Activated CD8-positive, alpha-beta memory T cell treated with anti-CD3 and anti-CD28 coated beads, Interleukin-2, amount 10 ng/mL, durations not matched to agents 7 days and 5 days (primary cell): ENCODE data around the gene ERP27. TPM values are rescaled to one million over a fixed set of nuclear protein-coding genes. Genes with fewer than 3 reads are reported as not detected.

Experiments
- ATAC-seq: fragments of 150-1000 bp; cut with Tn5 transposase; one replicate; pipeline ENCODE4 v1.10.0; 2021; ENCODE audit warnings: moderate library complexity
- CTCF ChIA-PET: fragments of 350-600 bp; sonication (Branson Sonifier 250); formaldehyde crosslinking; loops from one replicate; lab custom pipeline; 2021; ENCODE audit warnings: antibody characterized with exemption; lab: Charles Lee
- DNase-seq: peaks from one replicate; pipeline ENCODE4 v3.0.0-alpha.2; 2020
- H3K27ac Mint-ChIP-seq: one replicate; pipeline ENCODE4 v1.8.0; 2021; ENCODE audit warnings: mild to moderate bottlenecking, mixed read lengths
- H3K27me3 Mint-ChIP-seq: one replicate; pipeline ENCODE4 v1.8.0; 2021; ENCODE audit warnings: mixed read lengths
- H3K36me3 Mint-ChIP-seq: one replicate; pipeline ENCODE4 v1.8.0; 2021; ENCODE audit warnings: mild to moderate bottlenecking, mixed read lengths
- H3K4me1 Mint-ChIP-seq: one replicate; pipeline ENCODE4 v1.8.0; 2021; ENCODE audit warnings: mixed read lengths
- H3K4me3 Mint-ChIP-seq: one replicate; pipeline ENCODE4 v1.8.0; 2021; ENCODE audit warnings: mild to moderate bottlenecking, moderate library complexity, mixed read lengths
- H3K9me3 Mint-ChIP-seq: one replicate; pipeline ENCODE4 v1.8.0; 2022; ENCODE audit warnings: low read depth, mixed read lengths
- total RNA-seq, 2 experiments: library from RNA; stranded (reverse); gene quantifications; one replicate each; pipeline ENCODE4 v1.2.3, GENCODE V29; 2021

The ERP27 gene
- total RNA-seq, 2 experiments from 2014 or later = 5.4 to 7.7 TPM

- CTCF ChIA-PET = interaction anchor here (1.3 kb wide), 1 partner anchor 12 kb away, joined by 4 read pairs; no protein-coding TSS in a partner anchor
- no peak for DNase-seq
- Mint-ChIP-seq H3K27ac (no peak within 1 kb of the TSS), H3K4me1 (peaks cover 16% of the 10 kb centered on the region), H3K27me3 (peaks cover 38% of the 10 kb centered on the region), H3K9me3 (no peaks in the 10 kb centered on the region), H3K4me3 (no peak within 1 kb of the TSS), H3K36me3 (peaks cover 5% of the 10 kb centered on the region)
- no peak for ATAC-seq
Measured at GRCh38 chr12:14885718-14886221, 52.6 kb downstream of the ERP27 start, which contains the start of gene MGP. Gene MGP, minus strand, starts transcription at chr12:14885854. Its CDS starts 63 bp downstream, at chr12:14885791.

GRCh38 chr12:14884458-14884878 lies 53.9 kb downstream of the ERP27 start:
- H3K36me3 Mint-ChIP-seq = peaks cover 5% of the 10 kb centered on the region
- peak; percentile 87 for ATAC-seq
- H3K4me3 Mint-ChIP-seq = no peak overlapping the region
- H3K27ac Mint-ChIP-seq = no peak overlapping the region
- CTCF ChIA-PET = interaction anchor here (0.9 to 1.4 kb wide), 4 partner anchors 10 to 112 kb away, joined by 3 to 4 read pairs (median 3); no protein-coding TSS in a partner anchor
- DNase-seq = peak; percentile 80
- H3K4me1 Mint-ChIP-seq = peaks cover 20% of the 10 kb centered on the region
- peaks cover 32% of the 10 kb centered on the region for H3K27me3 Mint-ChIP-seq
- H3K9me3 Mint-ChIP-seq = no peaks in the 10 kb centered on the region

GRCh38 chr12:14883686-14884085 lies 54.7 kb downstream of the ERP27 start:
- no peak overlapping the region for H3K27ac Mint-ChIP-seq
- CTCF ChIA-PET = interaction anchor here (0.7 to 1.4 kb wide), 2 partner anchors 35 to 36 kb away, joined by 3 read pairs; no protein-coding TSS in a partner anchor
- H3K4me1 Mint-ChIP-seq = peaks cover 20% of the 10 kb centered on the region
- H3K36me3 Mint-ChIP-seq = peaks cover 5% of the 10 kb centered on the region
- no peaks in the 10 kb centered on the region for H3K9me3 Mint-ChIP-seq
- no peak for ATAC-seq
- peaks cover 28% of the 10 kb centered on the region for H3K27me3 Mint-ChIP-seq
- DNase-seq = no peak
- no peak overlapping the region for H3K4me3 Mint-ChIP-seq

- H3K27me3 Mint-ChIP-seq = peaks cover 9% of the 10 kb centered on the region
- CTCF ChIA-PET = no interaction called here
- DNase-seq (no peak), ATAC-seq (no peak)
- H3K27ac Mint-ChIP-seq = no peak overlapping the region
- peaks cover 5% of the 10 kb centered on the region for H3K36me3 Mint-ChIP-seq
- H3K4me1 Mint-ChIP-seq = peaks cover 20% of the 10 kb centered on the region
- H3K4me3 Mint-ChIP-seq = no peak overlapping the region
- H3K9me3 Mint-ChIP-seq = no peaks in the 10 kb centered on the region
Measured at GRCh38 chr12:14880890-14881453, 57.4 kb downstream of the ERP27 start.

GRCh38 chr12:14879222-14879933 lies 59.0 kb downstream of the ERP27 start:
- no peaks in the 10 kb centered on the region for H3K27me3 Mint-ChIP-seq
- H3K9me3 Mint-ChIP-seq = no peaks in the 10 kb centered on the region
- no peak overlapping the region for H3K4me3 Mint-ChIP-seq
- CTCF ChIA-PET = no interaction called here
- H3K27ac Mint-ChIP-seq = no peak overlapping the region
- peaks cover 5% of the 10 kb centered on the region for H3K36me3 Mint-ChIP-seq
- no peak for ATAC-seq
- peaks cover 9% of the 10 kb centered on the region for H3K4me1 Mint-ChIP-seq
- DNase-seq = no peak

- H3K27ac Mint-ChIP-seq = no peak overlapping the region
- DNase-seq = no peak
- H3K9me3 Mint-ChIP-seq = no peaks in the 10 kb centered on the region
- CTCF ChIA-PET = no interaction called here
- no peak overlapping the region for H3K4me3 Mint-ChIP-seq
- no peaks in the 10 kb centered on the region for H3K27me3 Mint-ChIP-seq
- ATAC-seq = no peak
- H3K4me1 Mint-ChIP-seq = peaks cover 7% of the 10 kb centered on the region
- peaks cover 5% of the 10 kb centered on the region for H3K36me3 Mint-ChIP-seq
Measured at GRCh38 chr12:14878488-14878887, 59.8 kb downstream of the ERP27 start.

GRCh38 chr12:14876833-14877232 lies 61.5 kb downstream of the ERP27 start:
- H3K9me3 Mint-ChIP-seq = no peaks in the 10 kb centered on the region
- H3K27ac Mint-ChIP-seq = no peak overlapping the region
- peaks cover 7% of the 10 kb centered on the region for H3K4me1 Mint-ChIP-seq
- no peak for ATAC-seq
- no peak overlapping the region for H3K4me3 Mint-ChIP-seq
- CTCF ChIA-PET = no interaction called here
- H3K27me3 Mint-ChIP-seq = no peaks in the 10 kb centered on the region
- H3K36me3 Mint-ChIP-seq = peaks cover 4% of the 10 kb centered on the region
- DNase-seq = no peak

- CTCF ChIA-PET = interaction anchor here (1.3 kb wide), 1 partner anchor 10 kb away, joined by 4 read pairs; the partner anchor contains the start of gene MGP
Measured at GRCh38 chr12:14874882-14875281, 63.5 kb downstream of the ERP27 start.

GRCh38 chr12:14873440-14874185 lies 64.7 kb downstream of the ERP27 start:
- H3K36me3 Mint-ChIP-seq = no peaks in the 10 kb centered on the region
- H3K9me3 Mint-ChIP-seq = no peaks in the 10 kb centered on the region
- H3K27ac Mint-ChIP-seq = no peak overlapping the region
- DNase-seq = no peak
- no peak for ATAC-seq
- CTCF ChIA-PET = interaction anchor here (1.3 to 1.4 kb wide), 2 partner anchors 12 to 14 kb away, joined by 4 to 5 read pairs; partner anchors contain the start of gene MGP
- no peaks in the 10 kb centered on the region for H3K27me3 Mint-ChIP-seq
- no peak overlapping the region for H3K4me3 Mint-ChIP-seq
- H3K4me1 Mint-ChIP-seq = peaks cover 3% of the 10 kb centered on the region

More at GRCh38 chr12:14874882-14875281, 63.5 kb downstream of the ERP27 start:
- Mint-ChIP-seq H3K4me1 (peaks cover 2% of the 10 kb centered on the region), H3K36me3 (no peaks in the 10 kb centered on the region), H3K9me3 (no peaks in the 10 kb centered on the region), H3K4me3 (no peak overlapping the region), H3K27ac (no peak overlapping the region), H3K27me3 (no peaks in the 10 kb centered on the region)
- DNase-seq (no peak), ATAC-seq (no peak)

GRCh38 chr12:14871886-14872285 lies 66.5 kb downstream of the ERP27 start:
- no peak for DNase-seq
- no peak overlapping the region for H3K27ac Mint-ChIP-seq
- peaks cover 3% of the 10 kb centered on the region for H3K4me1 Mint-ChIP-seq
- ATAC-seq = no peak
- H3K36me3 Mint-ChIP-seq = no peaks in the 10 kb centered on the region
- H3K9me3 Mint-ChIP-seq = no peaks in the 10 kb centered on the region
- CTCF ChIA-PET = no interaction called here
- no peaks in the 10 kb centered on the region for H3K27me3 Mint-ChIP-seq
- H3K4me3 Mint-ChIP-seq = no peak overlapping the region

GRCh38 chr12:14871247-14871646 lies 67.1 kb downstream of the ERP27 start:
- no peaks in the 10 kb centered on the region for H3K27me3 Mint-ChIP-seq
- H3K4me1 Mint-ChIP-seq = peaks cover 3% of the 10 kb centered on the region
- CTCF ChIA-PET = no interaction called here
- H3K36me3 Mint-ChIP-seq = no peaks in the 10 kb centered on the region
- no peaks in the 10 kb centered on the region for H3K9me3 Mint-ChIP-seq
- H3K4me3 Mint-ChIP-seq = no peak overlapping the region
- ATAC-seq (no peak), DNase-seq (no peak)
- no peak overlapping the region for H3K27ac Mint-ChIP-seq

- peaks cover 3% of the 10 kb centered on the region for H3K4me1 Mint-ChIP-seq
- no peak overlapping the region for H3K27ac Mint-ChIP-seq
- CTCF ChIA-PET = no interaction called here
- DNase-seq (no peak), ATAC-seq (no peak)
- H3K27me3 Mint-ChIP-seq = peaks cover 8% of the 10 kb centered on the region
- H3K36me3 Mint-ChIP-seq = no peaks in the 10 kb centered on the region
- H3K9me3 Mint-ChIP-seq = peaks cover 2% of the 10 kb centered on the region
- H3K4me3 Mint-ChIP-seq = no peak overlapping the region
Measured at GRCh38 chr12:14868916-14869506, 69.3 kb downstream of the ERP27 start.
